Suprapubic skin (tissue), 4 donors: ENCODE results near the gene SLC29A3. TPM values are rescaled to one million over a fixed set of nuclear protein-coding genes. Genes with fewer than 3 reads are reported as not detected.

Experiments used
- DNase-seq, 2 donors: peaks; one replicate each; pipeline ENCODE4 v3.0.0-alpha.2; 2019; ENCODE audit warnings: low spot score in 2 of 2
- H3K27ac ChIP-seq: fragments of 200-600 bp; sonication (generic); one replicate; pipeline ENCODE4 v1.5.1; 2019
- H3K27me3 ChIP-seq: fragments of 200-600 bp; sonication (generic); one replicate; pipeline ENCODE4 v1.5.1; 2019
- H3K36me3 ChIP-seq: fragments of 200-600 bp; sonication (generic); one replicate; pipeline ENCODE4 v1.5.1; 2019
- H3K4me1 ChIP-seq: fragments of 200-600 bp; sonication (generic); one replicate; pipeline ENCODE4 v1.5.1; 2019
- H3K4me3 ChIP-seq: fragments of 200-600 bp; sonication (generic); one replicate; pipeline ENCODE4 v1.5.1; 2019; ENCODE audit warnings: mild to moderate bottlenecking
- H3K9me3 ChIP-seq: fragments of 200-600 bp; sonication (generic); one replicate; pipeline ENCODE4 v1.5.1; 2019
- EP300 ChIP-seq: sonication (generic); formaldehyde crosslinking; IDR thresholded peaks from one replicate; pipeline ENCODE4 v1.6.1; 2017; ENCODE audit warnings: antibody characterized with exemption
- POLR2A ChIP-seq, 2 donors: fragments of 450-650 bp; IDR thresholded peaks; one replicate each; pipeline ENCODE4 v1.6.1; 2017; ENCODE audit warnings: antibody characterized with exemption in 2 of 2, mild to moderate bottlenecking in 2 of 2, moderate library complexity in 2 of 2
- POLR2AphosphoS5 ChIP-seq, 3 donors: sonication (generic); formaldehyde crosslinking; IDR thresholded peaks; one replicate each; pipeline ENCODE4 v1.6.1; 2017; ENCODE audit warnings: antibody characterized with exemption in 3 of 3
- WGBS: methylation state at CpG from one replicate; pipeline ENCODE4 v1.1.5; 2018; 5-methylcytosine and 5-hydroxymethylcytosine counted together
- total RNA-seq, 4 donors: library from RNA; depleted of rRNA; stranded (reverse); fragments of >200 nt; gene quantifications; one replicate each; pipeline ENCODE4 v1.1.0, GENCODE V29; 2016
- TF ChIP-seq, protein P1 (sequence below), 2 donors: fragments of 200-600 bp in 1 of 2; fragments of 450-650 bp in 1 of 2; sonication (generic) in 1 of 2; IDR thresholded peaks; one replicate each; pipeline ENCODE4 v1.5.1; 2016 to 2019; ENCODE audit warnings: antibody characterized with exemption in 2 of 2, mild to moderate bottlenecking in 1 of 2, moderate library complexity in 1 of 2

SLC29A3 gene
- total RNA-seq, 4 donors from 2014 or later = 1.3 to 2.8 (median 2.2) TPM

DNA sequence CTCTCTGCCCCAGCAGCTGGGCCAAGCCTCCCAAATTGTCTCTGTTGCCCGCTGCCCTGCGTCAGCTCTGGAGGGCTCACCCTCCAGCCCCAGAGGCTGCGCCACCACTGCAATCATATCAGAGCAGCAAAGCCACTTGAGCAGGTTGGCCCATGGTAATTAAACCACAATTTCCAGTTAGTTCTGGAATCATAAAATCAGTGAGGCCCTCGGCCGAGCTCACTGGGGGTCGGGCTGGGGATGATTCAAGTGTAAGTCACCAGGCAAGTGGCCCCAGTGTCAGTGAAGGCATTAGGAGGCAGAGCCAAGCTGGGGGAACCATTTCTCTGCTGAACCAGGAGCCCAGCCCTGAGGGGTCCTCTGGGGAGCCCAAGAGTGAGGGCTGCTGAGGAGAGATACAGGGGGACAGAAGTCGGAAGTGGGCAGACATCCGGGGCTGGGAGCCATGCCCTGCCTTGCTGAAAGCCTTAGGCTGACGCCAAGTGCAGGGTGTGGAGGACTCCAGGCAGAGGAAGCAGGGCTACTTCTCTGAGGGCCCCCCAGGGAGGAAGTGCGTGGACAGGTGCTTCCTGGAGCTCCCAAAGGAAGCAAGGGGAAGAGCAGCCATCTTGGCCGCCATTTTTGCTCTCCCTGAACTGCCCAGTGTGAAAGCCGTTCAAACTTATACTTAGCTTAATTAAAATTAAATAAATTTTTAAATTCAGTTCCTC lies 29.5 kb upstream of the SLC29A3 start:
- WGBS = 85% methylated on average over 11 of the region's 12 CpGs
- TF ChIP-seq, protein P1, sequence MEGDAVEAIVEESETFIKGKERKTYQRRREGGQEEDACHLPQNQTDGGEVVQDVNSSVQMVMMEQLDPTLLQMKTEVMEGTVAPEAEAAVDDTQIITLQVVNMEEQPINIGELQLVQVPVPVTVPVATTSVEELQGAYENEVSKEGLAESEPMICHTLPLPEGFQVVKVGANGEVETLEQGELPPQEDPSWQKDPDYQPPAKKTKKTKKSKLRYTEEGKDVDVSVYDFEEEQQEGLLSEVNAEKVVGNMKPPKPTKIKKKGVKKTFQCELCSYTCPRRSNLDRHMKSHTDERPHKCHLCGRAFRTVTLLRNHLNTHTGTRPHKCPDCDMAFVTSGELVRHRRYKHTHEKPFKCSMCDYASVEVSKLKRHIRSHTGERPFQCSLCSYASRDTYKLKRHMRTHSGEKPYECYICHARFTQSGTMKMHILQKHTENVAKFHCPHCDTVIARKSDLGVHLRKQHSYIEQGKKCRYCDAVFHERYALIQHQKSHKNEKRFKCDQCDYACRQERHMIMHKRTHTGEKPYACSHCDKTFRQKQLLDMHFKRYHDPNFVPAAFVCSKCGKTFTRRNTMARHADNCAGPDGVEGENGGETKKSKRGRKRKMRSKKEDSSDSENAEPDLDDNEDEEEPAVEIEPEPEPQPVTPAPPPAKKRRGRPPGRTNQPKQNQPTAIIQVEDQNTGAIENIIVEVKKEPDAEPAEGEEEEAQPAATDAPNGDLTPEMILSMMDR (IDR thresholded peaks at IDR 0.05) = no peak
- TF ChIP-seq POLR2AphosphoS5 (IDR thresholded peaks at IDR 0.05) (no peak), EP300 (no peak), POLR2A (IDR thresholded peaks at IDR 0.05) (no peak)
- no peak for DNase-seq
- Histone ChIP-seq H3K27ac (no peak overlapping the region), H3K36me3 (peaks cover 12% of the 10 kb centered on the region), H3K4me1 (peaks cover 16% of the 10 kb centered on the region), H3K9me3 (no peaks in the 10 kb centered on the region), H3K27me3 (no peaks in the 10 kb centered on the region), H3K4me3 (no peak overlapping the region)

DNA sequence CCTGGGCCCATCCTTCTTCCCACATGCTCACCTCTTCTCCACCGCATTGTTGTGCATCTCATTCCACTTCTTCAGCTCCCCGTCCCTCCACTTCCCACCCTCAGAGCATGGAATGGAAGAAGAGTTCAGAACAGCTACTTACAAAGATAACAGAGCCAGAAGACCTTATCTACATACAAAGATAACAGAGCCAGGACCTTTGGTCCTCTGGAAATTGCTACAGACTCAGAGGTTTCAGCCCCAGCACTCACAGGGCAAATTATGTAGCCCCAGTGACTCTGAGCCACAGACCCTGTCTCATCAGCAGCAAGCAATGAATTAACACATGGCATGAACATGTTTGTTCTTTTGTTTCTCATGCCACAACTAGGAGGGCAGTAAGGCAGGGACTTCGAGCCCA lies 28.7 kb upstream of the SLC29A3 start:
- no peak for TF ChIP-seq EP300
- TF ChIP-seq POLR2A (IDR thresholded peaks at IDR 0.05) = no peak
- TF ChIP-seq, protein P1 (IDR thresholded peaks at IDR 0.05) = no peak
- no peak for TF ChIP-seq POLR2AphosphoS5 (IDR thresholded peaks at IDR 0.05)
- Histone ChIP-seq H3K36me3 (peaks cover 12% of the 10 kb centered on the region), H3K4me3 (no peak overlapping the region), H3K27me3 (no peaks in the 10 kb centered on the region), H3K4me1 (peaks cover 16% of the 10 kb centered on the region), H3K27ac (no peak overlapping the region), H3K9me3 (no peaks in the 10 kb centered on the region)
- whole genome bisulfite sequencing = 98% methylated on average over 3 of the region's 3 CpGs
- DNase-seq = no peak

DNA sequence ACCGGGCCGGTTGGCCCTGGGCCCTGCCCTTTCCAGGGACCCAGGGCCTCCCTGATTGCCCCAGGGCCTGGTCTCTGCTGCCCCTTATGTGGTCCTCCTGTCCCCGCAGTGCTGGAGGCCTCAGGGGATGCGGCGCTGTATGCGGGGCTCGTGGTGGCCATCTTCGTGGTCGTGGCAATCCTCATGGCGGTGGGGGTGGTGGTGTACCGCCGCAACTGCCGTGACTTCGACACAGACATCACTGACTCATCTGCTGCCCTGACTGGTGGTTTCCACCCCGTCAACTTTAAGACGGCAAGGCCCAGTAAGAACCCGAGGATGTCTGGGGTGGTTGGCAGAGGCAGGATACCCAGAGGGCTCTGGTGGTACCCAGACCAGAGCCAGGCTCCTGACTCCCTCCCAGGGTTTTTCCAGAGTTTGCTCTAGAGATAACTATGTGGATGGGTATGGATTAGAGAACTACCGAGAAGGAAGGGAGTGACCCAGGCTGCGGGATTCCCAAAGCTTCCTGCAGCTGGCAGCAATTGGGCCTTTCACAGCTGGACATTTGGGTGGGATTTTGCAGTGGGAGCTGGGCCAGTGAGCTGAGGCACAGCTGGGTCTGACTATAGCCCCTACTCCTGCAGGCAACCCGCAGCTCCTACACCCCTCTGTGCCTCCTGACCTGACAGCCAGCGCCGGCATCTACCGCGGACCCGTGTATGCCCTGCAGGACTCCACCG lies 28.1 kb upstream of the SLC29A3 start:
- Histone ChIP-seq H3K9me3 (no peaks in the 10 kb centered on the region), H3K27ac (no peak overlapping the region), H3K4me1 (peaks cover 19% of the 10 kb centered on the region), H3K36me3 (peaks cover 10% of the 10 kb centered on the region), H3K27me3 (no peaks in the 10 kb centered on the region), H3K4me3 (no peak overlapping the region)
- no peak for TF ChIP-seq POLR2AphosphoS5 (IDR thresholded peaks at IDR 0.05)
- TF ChIP-seq EP300 = no peak
- no peak for TF ChIP-seq POLR2A (IDR thresholded peaks at IDR 0.05)
- TF ChIP-seq, protein P1 (IDR thresholded peaks at IDR 0.05) = no peak
- no peak for DNase-seq
- 80% methylated on average over 15 of the region's 26 CpGs for WGBS

DNA sequence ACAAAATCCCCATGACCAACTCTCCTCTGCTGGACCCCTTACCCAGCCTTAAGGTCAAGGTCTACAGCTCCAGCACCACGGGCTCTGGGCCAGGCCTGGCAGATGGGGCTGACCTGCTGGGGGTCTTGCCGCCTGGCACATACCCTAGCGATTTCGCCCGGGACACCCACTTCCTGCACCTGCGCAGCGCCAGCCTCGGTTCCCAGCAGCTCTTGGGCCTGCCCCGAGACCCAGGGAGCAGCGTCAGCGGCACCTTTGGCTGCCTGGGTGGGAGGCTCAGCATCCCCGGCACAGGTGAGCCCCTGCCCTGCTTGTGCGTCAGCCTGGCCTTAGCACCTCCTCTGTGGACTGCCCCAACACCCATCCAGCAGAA lies 27.5 kb upstream of the SLC29A3 start:
- no peaks in the 10 kb centered on the region for H3K9me3 ChIP-seq
- H3K4me1 ChIP-seq = peaks cover 23% of the 10 kb centered on the region
- no peak overlapping the region for H3K27ac ChIP-seq
- peaks cover 9% of the 10 kb centered on the region for H3K36me3 ChIP-seq
- no peak overlapping the region for H3K4me3 ChIP-seq
- H3K27me3 ChIP-seq = no peaks in the 10 kb centered on the region
- TF ChIP-seq POLR2A (IDR thresholded peaks at IDR 0.05) (no peak), EP300 (no peak), POLR2AphosphoS5 (IDR thresholded peaks at IDR 0.05) (no peak)
- TF ChIP-seq, protein P1 (IDR thresholded peaks at IDR 0.05) = no peak
- no peak for DNase-seq
- 98% methylated on average over 8 of the region's 13 CpGs for WGBS

DNA sequence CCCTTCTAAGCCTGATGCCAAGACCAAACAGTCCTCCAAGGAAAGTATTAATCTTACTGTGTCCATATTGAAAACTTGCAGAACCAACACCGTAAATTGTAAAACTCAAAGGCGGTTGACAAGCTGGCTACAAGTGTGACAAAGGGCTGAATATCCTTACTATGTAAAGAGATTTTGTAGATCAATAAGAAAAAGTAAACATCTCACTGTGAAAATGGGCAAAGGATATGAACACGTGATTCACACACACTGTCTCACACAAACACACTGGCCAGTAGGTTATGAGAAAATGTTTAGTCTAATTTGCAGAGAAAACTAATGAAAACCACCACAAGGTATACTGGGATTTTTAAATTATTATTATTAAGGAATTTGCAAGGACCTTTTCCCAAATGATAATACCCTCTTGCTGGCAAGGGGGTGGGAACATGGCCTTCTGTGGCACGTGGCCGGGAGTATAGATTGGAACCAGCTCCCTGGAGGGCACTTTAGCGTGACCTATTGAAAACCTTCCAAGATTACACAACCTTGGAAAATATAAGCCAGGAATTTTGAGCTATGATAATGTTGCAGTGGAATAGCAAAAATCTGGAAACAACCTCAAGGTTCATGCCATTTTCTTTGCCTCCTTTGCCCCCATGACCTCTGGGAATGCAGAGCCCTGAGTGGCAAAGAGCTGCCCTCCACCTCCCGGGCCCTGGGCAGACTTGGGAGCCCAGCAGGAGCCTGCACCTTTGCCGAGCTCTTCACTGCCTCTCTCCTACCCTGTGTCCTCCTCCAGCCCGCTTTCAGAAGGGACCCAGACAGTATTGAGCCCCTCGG lies 26.2 kb upstream of the SLC29A3 start:
- WGBS = 71% methylated on average over 9 of the region's 10 CpGs

More for the DNA sequence above, 26.2 kb upstream of the SLC29A3 start:
- no peaks in the 10 kb centered on the region for H3K27me3 ChIP-seq
- peaks cover 6% of the 10 kb centered on the region for H3K36me3 ChIP-seq
- H3K4me3 ChIP-seq = no peak overlapping the region
- DNase-seq = no peak
- H3K9me3 ChIP-seq = no peaks in the 10 kb centered on the region
- TF ChIP-seq POLR2A (IDR thresholded peaks at IDR 0.05) (no peak), EP300 (no peak), POLR2AphosphoS5 (IDR thresholded peaks at IDR 0.05) (no peak)
- TF ChIP-seq, protein P1 (IDR thresholded peaks at IDR 0.05) = no peak
- no peak overlapping the region for H3K27ac ChIP-seq
- peaks cover 24% of the 10 kb centered on the region for H3K4me1 ChIP-seq
